22Rv1 (cell line): ENCODE results near the gene RNF40.

Experiments
- CTCF ChIP-seq: fragments of 450-650 bp; IDR thresholded peaks from 2 replicates; pipeline ENCODE4 v1.5.1; 2017; ENCODE audit warnings: mild to moderate bottlenecking
- ZFX ChIP-seq: fragments of 450-650 bp; IDR thresholded peaks from 2 replicates; pipeline ENCODE4 v1.6.1; 2017; ENCODE audit warnings: antibody characterized with exemption, borderline replicate concordance

- no peak for TF ChIP-seq CTCF
- TF ChIP-seq ZFX, result no peak
Measured at GRCh38 chr16:30769379-30770089, 7.4 kb downstream of the RNF40 start.
